ENCODE measurements around the gene INKA2.

DNA sequence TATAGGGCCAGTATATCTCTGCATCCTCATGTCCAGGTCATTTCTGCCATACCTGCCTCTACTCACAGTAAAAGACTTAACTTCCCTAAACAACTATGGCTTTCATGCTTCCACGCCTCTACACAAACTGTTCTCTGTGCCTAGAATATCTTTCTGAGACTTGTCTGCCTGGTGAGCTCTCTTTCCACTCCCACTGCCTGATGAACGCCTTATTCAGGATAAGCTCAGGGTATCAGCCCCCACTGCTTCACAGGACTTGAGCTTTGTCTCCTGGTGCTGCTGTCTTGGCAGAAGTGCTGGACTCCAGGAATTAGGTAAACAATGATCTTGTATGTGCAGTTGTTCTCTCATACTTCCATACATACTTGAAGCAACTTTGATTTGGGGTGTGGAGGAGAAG, 11.7 kb upstream of the INKA2 start:
- TF ChIP-seq, protein P1, sequence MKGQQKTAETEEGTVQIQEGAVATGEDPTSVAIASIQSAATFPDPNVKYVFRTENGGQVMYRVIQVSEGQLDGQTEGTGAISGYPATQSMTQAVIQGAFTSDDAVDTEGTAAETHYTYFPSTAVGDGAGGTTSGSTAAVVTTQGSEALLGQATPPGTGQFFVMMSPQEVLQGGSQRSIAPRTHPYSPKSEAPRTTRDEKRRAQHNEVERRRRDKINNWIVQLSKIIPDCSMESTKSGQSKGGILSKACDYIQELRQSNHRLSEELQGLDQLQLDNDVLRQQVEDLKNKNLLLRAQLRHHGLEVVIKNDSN (IDR thresholded peaks at IDR 0.05; ENCODE audit: borderline replicate concordance, low read depth) = no peak
- TF ChIP-seq, protein P2, sequence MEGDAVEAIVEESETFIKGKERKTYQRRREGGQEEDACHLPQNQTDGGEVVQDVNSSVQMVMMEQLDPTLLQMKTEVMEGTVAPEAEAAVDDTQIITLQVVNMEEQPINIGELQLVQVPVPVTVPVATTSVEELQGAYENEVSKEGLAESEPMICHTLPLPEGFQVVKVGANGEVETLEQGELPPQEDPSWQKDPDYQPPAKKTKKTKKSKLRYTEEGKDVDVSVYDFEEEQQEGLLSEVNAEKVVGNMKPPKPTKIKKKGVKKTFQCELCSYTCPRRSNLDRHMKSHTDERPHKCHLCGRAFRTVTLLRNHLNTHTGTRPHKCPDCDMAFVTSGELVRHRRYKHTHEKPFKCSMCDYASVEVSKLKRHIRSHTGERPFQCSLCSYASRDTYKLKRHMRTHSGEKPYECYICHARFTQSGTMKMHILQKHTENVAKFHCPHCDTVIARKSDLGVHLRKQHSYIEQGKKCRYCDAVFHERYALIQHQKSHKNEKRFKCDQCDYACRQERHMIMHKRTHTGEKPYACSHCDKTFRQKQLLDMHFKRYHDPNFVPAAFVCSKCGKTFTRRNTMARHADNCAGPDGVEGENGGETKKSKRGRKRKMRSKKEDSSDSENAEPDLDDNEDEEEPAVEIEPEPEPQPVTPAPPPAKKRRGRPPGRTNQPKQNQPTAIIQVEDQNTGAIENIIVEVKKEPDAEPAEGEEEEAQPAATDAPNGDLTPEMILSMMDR (IDR thresholded peaks at IDR 0.05) = no peak
- TF ChIP-seq ELF1 (IDR thresholded peaks at IDR 0.05) = no peak
- no peak for TF ChIP-seq TEAD4 (IDR thresholded peaks at IDR 0.05; ENCODE audit: borderline replicate concordance, insufficient read depth)
- TF ChIP-seq EP300 (IDR thresholded peaks at IDR 0.05; ENCODE audit: borderline replicate concordance in 1 of 2, low read depth in 1 of 2, low read length in 1 of 2) = no peak
- no peak for TF ChIP-seq TAF1 (IDR thresholded peaks at IDR 0.05; ENCODE audit: borderline replicate concordance, low read depth, low read length)
- TF ChIP-seq RCOR1 (IDR thresholded peaks at IDR 0.05; ENCODE audit: low read length) = no peak
- no peak for TF ChIP-seq RFX5 (IDR thresholded peaks at IDR 0.05; ENCODE audit: low read length)
- no peak for TF ChIP-seq NRF1 (IDR thresholded peaks at IDR 0.05; ENCODE audit: low read depth, low read length)
- TF ChIP-seq, protein P3, sequence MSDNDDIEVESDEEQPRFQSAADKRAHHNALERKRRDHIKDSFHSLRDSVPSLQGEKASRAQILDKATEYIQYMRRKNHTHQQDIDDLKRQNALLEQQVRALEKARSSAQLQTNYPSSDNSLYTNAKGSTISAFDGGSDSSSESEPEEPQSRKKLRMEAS (IDR thresholded peaks at IDR 0.05; ENCODE audit: low read depth) = no peak
- TF ChIP-seq JUND (IDR thresholded peaks at IDR 0.05) = no peak
- no peak for TF ChIP-seq CHD2 (IDR thresholded peaks at IDR 0.05; ENCODE audit: low read length, partially characterized antibody)
- no peak for TF ChIP-seq POLR2AphosphoS5 (IDR thresholded peaks at IDR 0.05; ENCODE audit: low read depth, low read length)
- TF ChIP-seq, protein P4, sequence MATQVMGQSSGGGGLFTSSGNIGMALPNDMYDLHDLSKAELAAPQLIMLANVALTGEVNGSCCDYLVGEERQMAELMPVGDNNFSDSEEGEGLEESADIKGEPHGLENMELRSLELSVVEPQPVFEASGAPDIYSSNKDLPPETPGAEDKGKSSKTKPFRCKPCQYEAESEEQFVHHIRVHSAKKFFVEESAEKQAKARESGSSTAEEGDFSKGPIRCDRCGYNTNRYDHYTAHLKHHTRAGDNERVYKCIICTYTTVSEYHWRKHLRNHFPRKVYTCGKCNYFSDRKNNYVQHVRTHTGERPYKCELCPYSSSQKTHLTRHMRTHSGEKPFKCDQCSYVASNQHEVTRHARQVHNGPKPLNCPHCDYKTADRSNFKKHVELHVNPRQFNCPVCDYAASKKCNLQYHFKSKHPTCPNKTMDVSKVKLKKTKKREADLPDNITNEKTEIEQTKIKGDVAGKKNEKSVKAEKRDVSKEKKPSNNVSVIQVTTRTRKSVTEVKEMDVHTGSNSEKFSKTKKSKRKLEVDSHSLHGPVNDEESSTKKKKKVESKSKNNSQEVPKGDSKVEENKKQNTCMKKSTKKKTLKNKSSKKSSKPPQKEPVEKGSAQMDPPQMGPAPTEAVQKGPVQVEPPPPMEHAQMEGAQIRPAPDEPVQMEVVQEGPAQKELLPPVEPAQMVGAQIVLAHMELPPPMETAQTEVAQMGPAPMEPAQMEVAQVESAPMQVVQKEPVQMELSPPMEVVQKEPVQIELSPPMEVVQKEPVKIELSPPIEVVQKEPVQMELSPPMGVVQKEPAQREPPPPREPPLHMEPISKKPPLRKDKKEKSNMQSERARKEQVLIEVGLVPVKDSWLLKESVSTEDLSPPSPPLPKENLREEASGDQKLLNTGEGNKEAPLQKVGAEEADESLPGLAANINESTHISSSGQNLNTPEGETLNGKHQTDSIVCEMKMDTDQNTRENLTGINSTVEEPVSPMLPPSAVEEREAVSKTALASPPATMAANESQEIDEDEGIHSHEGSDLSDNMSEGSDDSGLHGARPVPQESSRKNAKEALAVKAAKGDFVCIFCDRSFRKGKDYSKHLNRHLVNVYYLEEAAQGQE (IDR thresholded peaks at IDR 0.05; ENCODE audit: low read depth, low read length) = no peak
